Activated naive CD4-positive, alpha-beta T cell treated with anti-CD3 and anti-CD28 coated beads, Interleukin-2, amount 50 U/mL, for 24 hours (primary cell): ENCODE measurements around the gene DDX1.

ENCODE experiments used
- H3K27ac Mint-ChIP-seq: one replicate; pipeline ENCODE4 v1.8.0; 2021; ENCODE audit warnings: mild to moderate bottlenecking, mixed read lengths
- H3K27me3 Mint-ChIP-seq: one replicate; pipeline ENCODE4 v1.8.0; 2021; ENCODE audit warnings: mixed read lengths
- H3K36me3 Mint-ChIP-seq: one replicate; pipeline ENCODE4 v1.8.0; 2021; ENCODE audit warnings: mixed read lengths
- H3K4me1 Mint-ChIP-seq: one replicate; pipeline ENCODE4 v1.8.0; 2021; ENCODE audit warnings: mixed read lengths
- H3K4me3 Mint-ChIP-seq: one replicate; pipeline ENCODE4 v1.8.0; 2021; ENCODE audit warnings: mild to moderate bottlenecking, mixed read lengths
- H3K9me3 Mint-ChIP-seq: one replicate; pipeline ENCODE4 v1.8.0; 2021; ENCODE audit warnings: mixed read lengths

The DDX1 gene

GRCh38 chr2:15663802-15664201 lies 72.1 kb downstream of the DDX1 start:
- no peak overlapping the region for H3K27ac Mint-ChIP-seq
- H3K4me3 Mint-ChIP-seq, result no peak overlapping the region
- H3K36me3 Mint-ChIP-seq, result no peaks in the 10 kb centered on the region
- H3K9me3 Mint-ChIP-seq, result no peaks in the 10 kb centered on the region
- H3K27me3 Mint-ChIP-seq, result no peaks in the 10 kb centered on the region
- no peaks in the 10 kb centered on the region for H3K4me1 Mint-ChIP-seq

- H3K4me1 Mint-ChIP-seq, result no peaks in the 10 kb centered on the region
- no peak overlapping the region for H3K4me3 Mint-ChIP-seq
- no peaks in the 10 kb centered on the region for H3K9me3 Mint-ChIP-seq
- H3K27ac Mint-ChIP-seq, result no peak overlapping the region
- H3K27me3 Mint-ChIP-seq, result no peaks in the 10 kb centered on the region
- no peaks in the 10 kb centered on the region for H3K36me3 Mint-ChIP-seq
Measured at GRCh38 chr2:15664273-15665066, 72.8 kb downstream of the DDX1 start.

- no peaks in the 10 kb centered on the region for H3K4me1 Mint-ChIP-seq
- H3K36me3 Mint-ChIP-seq, result no peaks in the 10 kb centered on the region
- H3K27ac Mint-ChIP-seq, result no peak overlapping the region
- no peak overlapping the region for H3K4me3 Mint-ChIP-seq
- H3K9me3 Mint-ChIP-seq, result no peaks in the 10 kb centered on the region
- H3K27me3 Mint-ChIP-seq, result no peaks in the 10 kb centered on the region
Measured at GRCh38 chr2:15665067-15665942, 73.6 kb downstream of the DDX1 start.

- no peaks in the 10 kb centered on the region for H3K4me1 Mint-ChIP-seq
- H3K27ac Mint-ChIP-seq, result no peak overlapping the region
- H3K4me3 Mint-ChIP-seq, result no peak overlapping the region
- H3K27me3 Mint-ChIP-seq, result no peaks in the 10 kb centered on the region
- no peaks in the 10 kb centered on the region for H3K9me3 Mint-ChIP-seq
- no peaks in the 10 kb centered on the region for H3K36me3 Mint-ChIP-seq
Measured at GRCh38 chr2:15665943-15666460, 74.3 kb downstream of the DDX1 start.

GRCh38 chr2:15666861-15667808 lies 75.5 kb downstream of the DDX1 start:
- H3K4me1 Mint-ChIP-seq, result no peaks in the 10 kb centered on the region
- no peaks in the 10 kb centered on the region for H3K27me3 Mint-ChIP-seq
- H3K27ac Mint-ChIP-seq, result no peak overlapping the region
- no peak overlapping the region for H3K4me3 Mint-ChIP-seq
- H3K9me3 Mint-ChIP-seq, result no peaks in the 10 kb centered on the region
- no peaks in the 10 kb centered on the region for H3K36me3 Mint-ChIP-seq

GRCh38 chr2:15667809-15668556 lies 76.3 kb downstream of the DDX1 start:
- no peaks in the 10 kb centered on the region for H3K36me3 Mint-ChIP-seq
- no peak overlapping the region for H3K4me3 Mint-ChIP-seq
- no peaks in the 10 kb centered on the region for H3K4me1 Mint-ChIP-seq
- H3K27me3 Mint-ChIP-seq, result no peaks in the 10 kb centered on the region
- H3K27ac Mint-ChIP-seq, result no peak overlapping the region
- no peaks in the 10 kb centered on the region for H3K9me3 Mint-ChIP-seq

GRCh38 chr2:15668611-15669305 lies 77.1 kb downstream of the DDX1 start:
- Mint-ChIP-seq H3K36me3 (no peaks in the 10 kb centered on the region), H3K27ac (no peak overlapping the region), H3K4me1 (no peaks in the 10 kb centered on the region), H3K4me3 (no peak overlapping the region), H3K27me3 (peaks cover 2% of the 10 kb centered on the region), H3K9me3 (no peaks in the 10 kb centered on the region)

DNA sequence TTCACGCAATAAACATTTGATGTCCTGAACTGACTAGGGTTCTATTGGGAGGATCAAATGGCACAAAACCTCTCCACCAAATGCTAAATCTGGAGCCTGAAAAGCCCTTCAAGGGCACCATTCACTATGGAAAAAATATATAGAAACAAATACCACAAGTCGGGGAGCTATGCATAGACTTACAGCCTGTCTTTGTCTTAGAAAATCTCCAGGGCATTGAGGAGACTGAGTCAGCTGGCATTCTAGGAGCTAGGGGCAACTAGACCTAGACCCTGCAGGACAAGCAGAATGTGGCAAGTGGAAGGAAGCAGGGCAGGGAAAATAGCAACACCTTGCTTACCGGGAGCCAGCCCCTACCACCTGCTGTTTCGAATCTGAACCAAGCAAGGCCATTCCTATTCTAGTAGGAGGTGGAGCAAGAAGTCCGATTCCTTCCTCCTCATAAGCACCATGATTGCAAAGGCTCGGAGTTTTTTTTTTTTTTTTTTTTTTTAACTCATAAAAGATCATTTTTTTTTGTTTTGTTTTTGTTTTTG lies 77.8 kb downstream of the DDX1 start:
- Mint-ChIP-seq H3K9me3 (no peaks in the 10 kb centered on the region), H3K27ac (no peak overlapping the region), H3K4me1 (no peaks in the 10 kb centered on the region), H3K36me3 (no peaks in the 10 kb centered on the region), H3K27me3 (peaks cover 3% of the 10 kb centered on the region), H3K4me3 (no peak overlapping the region)

DNA sequence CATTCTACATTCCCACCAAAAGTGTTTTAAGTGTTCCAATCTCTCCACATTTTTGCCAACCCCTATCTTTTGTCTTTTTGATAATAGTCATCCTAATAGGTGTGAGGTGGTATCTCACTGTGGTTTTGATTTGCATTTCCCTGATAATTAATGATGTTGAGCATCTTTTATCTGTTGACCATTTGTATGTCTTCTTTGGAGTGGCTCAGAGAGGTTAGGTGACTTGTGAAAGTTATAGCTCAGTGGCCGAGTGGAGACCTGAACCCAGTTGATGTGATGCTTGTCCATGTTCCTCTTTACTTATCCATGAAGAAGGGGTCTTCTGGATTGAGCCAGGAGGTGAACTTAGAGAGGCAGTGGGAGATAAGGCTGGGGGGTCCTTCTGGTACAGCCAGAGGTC lies 78.8 kb downstream of the DDX1 start:
- Mint-ChIP-seq H3K9me3 (no peaks in the 10 kb centered on the region), H3K27me3 (peaks cover 3% of the 10 kb centered on the region), H3K27ac (no peak overlapping the region), H3K36me3 (no peaks in the 10 kb centered on the region), H3K4me3 (no peak overlapping the region), H3K4me1 (no peaks in the 10 kb centered on the region)

DNA sequence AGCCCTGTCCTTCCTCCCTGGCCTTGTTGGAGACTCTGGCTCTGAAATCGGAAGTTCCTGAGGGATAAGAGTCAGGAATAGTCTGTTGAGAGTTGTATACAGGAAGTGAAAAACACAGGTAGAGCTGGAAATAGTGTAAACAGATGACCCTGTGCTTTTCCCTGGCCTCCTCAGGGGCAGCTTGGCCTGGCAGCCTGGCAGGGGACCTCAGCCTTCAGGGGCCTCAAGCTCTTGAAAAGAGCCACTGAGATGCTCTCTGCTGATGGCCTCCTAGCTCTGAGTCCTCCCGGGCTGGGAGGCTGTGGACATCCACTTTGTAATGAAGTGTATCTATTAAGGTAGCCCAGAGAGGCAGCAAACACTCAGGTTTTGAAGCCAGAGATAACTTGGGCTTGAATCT lies 79.3 kb downstream of the DDX1 start:
- Mint-ChIP-seq H3K9me3 (no peaks in the 10 kb centered on the region), H3K4me1 (no peaks in the 10 kb centered on the region), H3K36me3 (no peaks in the 10 kb centered on the region), H3K27me3 (peaks cover 3% of the 10 kb centered on the region), H3K27ac (no peak overlapping the region), H3K4me3 (no peak overlapping the region)

DNA sequence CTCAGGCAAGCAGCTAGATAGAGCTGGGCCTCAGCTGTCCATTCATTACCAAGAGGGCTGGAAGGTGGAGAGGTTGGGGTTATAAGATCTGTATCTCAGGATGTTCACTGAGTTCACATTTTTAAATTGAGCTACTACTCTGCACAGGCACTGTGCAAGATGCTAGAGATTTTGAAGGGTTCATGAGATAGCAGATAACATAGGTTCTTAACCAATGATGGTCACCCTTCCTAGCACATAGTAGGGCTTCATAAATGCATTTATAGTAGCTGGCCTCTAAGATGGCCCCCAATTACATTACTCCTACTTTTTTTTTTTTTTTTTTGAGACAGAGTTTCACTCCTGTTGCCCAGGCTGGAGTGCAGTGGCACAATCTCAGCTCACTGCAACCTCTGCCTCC lies 79.7 kb downstream of the DDX1 start:
- H3K4me1 Mint-ChIP-seq, result no peaks in the 10 kb centered on the region
- peaks cover 3% of the 10 kb centered on the region for H3K27me3 Mint-ChIP-seq
- H3K27ac Mint-ChIP-seq, result no peak overlapping the region
- H3K36me3 Mint-ChIP-seq, result no peaks in the 10 kb centered on the region
- no peaks in the 10 kb centered on the region for H3K9me3 Mint-ChIP-seq
- H3K4me3 Mint-ChIP-seq, result no peak overlapping the region

DNA sequence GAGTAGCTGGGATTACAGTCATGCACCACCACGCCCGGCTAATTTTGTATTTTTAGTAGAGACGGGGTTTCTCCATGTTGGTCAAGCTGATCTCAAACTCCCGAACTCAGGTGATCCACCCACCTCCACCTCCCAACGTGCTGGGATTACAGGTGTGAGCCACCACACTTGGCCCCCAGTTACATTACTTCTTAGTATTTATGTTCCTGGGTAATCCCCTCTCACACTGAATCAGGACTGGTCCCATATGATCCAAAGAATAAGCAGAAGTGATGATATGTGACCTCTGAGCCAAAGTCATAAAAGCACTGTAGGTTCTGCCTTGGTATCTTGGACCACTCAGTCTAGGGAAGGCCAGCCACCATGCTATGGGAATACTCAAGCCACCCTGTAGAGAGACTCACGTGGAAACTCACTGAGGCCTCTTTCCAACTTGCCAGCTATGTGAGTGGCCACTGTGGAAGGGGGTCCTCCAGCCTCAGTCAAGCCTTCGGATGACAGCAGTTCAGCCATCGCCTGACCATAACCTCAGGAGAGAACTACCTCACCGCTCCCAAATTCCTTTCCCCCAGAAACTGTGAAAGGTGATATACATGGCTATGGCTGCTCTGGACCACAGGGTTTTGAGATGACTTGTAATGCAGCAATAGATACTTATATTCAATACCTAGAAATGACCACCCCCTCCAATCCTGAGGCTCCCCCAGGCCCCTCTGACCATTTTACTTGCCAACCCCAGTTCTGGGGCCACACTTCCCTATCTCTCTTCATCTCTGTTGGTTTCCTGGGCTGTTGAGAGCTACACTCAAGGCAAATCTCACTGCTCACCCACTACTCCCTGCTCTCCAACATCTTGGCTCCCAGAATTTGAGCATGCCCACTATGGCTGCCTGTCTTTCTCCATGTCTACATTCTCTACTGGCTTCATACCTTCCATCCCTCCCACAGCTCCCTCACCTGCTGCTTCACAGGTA lies 80.5 kb downstream of the DDX1 start:
- H3K4me1 Mint-ChIP-seq, result no peaks in the 10 kb centered on the region
- no peaks in the 10 kb centered on the region for H3K9me3 Mint-ChIP-seq
- H3K4me3 Mint-ChIP-seq, result no peak overlapping the region
- no peak overlapping the region for H3K27ac Mint-ChIP-seq
- peaks cover 3% of the 10 kb centered on the region for H3K27me3 Mint-ChIP-seq
- no peaks in the 10 kb centered on the region for H3K36me3 Mint-ChIP-seq
